NCI-H128 (cell line): ENCODE data around the gene SDE2.
"Not testable (repeated sequence)": the region's sequence is repeated elsewhere in the genome, so short reads cannot be mapped to it uniquely, and the experiment has no call there.

Experiments used
- DNase-seq: peaks from one replicate; lab custom pipeline; 2025; ENCODE audit not compliant: unreplicated experiment; lab: John Stamatoyannopoulos, UW

Gene SDE2

GRCh38 chr1:226007126-226007892, 8.2 kb upstream of the SDE2 start:
- not testable (repeated sequence) for DNase-seq

GRCh38 chr1:226006686-226007085, 7.5 kb upstream of the SDE2 start:
- no peak for DNase-seq

GRCh38 chr1:226004396-226004795, 5.3 kb upstream of the SDE2 start:
- DNase-seq, result no peak

- DNase-seq, result no peak
These were observed 4.5 kb upstream of the SDE2 start for GRCh38 chr1:226003502-226004170.

GRCh38 chr1:226002667-226003501, 3.7 kb upstream of the SDE2 start:
- DNase-seq, result no peak

- no peak for DNase-seq
These were observed 3.0 kb upstream of the SDE2 start for GRCh38 chr1:226001963-226002666.

GRCh38 chr1:226001088-226001487, 1.9 kb upstream of the SDE2 start:
- DNase-seq, result no peak

GRCh38 chr1:226000493-226001081, 1.4 kb upstream of the SDE2 start:
- not testable (repeated sequence) for DNase-seq

- no peak for DNase-seq
These were observed 782 bp upstream of the SDE2 start for GRCh38 chr1:225999912-226000337.

- DNase-seq, result no peak
These were observed 450 bp downstream of the SDE2 start for GRCh38 chr1:225998560-225999226.

- no peak for DNase-seq
These were observed 2.1 kb downstream of the SDE2 start for GRCh38 chr1:225996946-225997545.

GRCh38 chr1:225995919-225996864, 3.0 kb downstream of the SDE2 start:
- no peak for DNase-seq

- no peak for DNase-seq
These were observed 8.3 kb downstream of the SDE2 start for GRCh38 chr1:225990705-225991464.

- no peak for DNase-seq
These were observed 11.4 kb downstream of the SDE2 start for GRCh38 chr1:225987491-225988316.

- no peak for DNase-seq
These were observed 17.4 kb downstream of the SDE2 start for GRCh38 chr1:225981714-225982113.

- no peak for DNase-seq
These were observed 18.9 kb downstream of the SDE2 start for GRCh38 chr1:225980005-225980836.
